ENCODE results near the gene SHOC1.
"Not testable (repeated sequence)": the region's sequence is repeated elsewhere in the genome, so short reads cannot be mapped to it uniquely, and the experiment has no call there.

The SHOC1 gene

DNA sequence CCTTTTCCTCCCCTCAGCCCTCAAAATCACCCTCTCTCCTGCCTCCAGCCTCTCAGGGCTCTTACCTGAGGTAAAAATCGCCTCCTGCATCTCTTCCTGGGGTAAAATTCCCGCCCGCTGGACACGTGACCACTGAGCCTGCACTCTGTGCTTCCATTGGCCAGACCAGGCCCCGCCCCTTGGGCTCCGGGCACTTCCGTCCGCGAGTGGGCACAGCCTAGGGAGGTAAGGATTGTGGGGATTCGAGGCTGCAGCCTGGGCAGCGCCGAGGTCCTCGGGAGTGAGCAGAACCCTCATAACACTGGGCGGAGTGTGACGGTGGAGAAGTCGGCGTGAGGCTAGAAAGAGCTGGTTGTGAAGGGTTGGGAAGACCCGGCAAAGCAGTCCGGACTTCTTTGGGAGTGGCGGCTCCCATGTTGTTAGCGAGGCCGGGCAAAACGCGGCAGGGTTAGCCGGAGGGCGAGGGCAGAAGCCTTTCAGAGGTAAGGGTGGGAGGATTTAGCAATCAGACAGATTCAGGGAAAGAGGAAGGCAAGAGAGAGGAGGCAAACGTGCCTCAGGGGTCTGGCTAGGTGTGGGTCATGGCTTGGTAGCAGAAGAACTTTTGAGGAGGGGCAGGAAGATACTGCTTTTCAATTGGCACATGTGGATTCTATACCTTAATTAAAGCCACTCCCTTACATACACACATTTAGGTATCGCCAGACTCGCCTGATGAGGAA is at the start of gene SHOC1:
Gene SHOC1, minus strand, starts transcription at position 103 of the 722 bp plus-strand sequence. CDS start 3,519 bp downstream, outside the sequence.
- DNase-seq (ENCODE audit: low read depth in 1 of 2, low spot score in 1 of 2), result no peak

DNA sequence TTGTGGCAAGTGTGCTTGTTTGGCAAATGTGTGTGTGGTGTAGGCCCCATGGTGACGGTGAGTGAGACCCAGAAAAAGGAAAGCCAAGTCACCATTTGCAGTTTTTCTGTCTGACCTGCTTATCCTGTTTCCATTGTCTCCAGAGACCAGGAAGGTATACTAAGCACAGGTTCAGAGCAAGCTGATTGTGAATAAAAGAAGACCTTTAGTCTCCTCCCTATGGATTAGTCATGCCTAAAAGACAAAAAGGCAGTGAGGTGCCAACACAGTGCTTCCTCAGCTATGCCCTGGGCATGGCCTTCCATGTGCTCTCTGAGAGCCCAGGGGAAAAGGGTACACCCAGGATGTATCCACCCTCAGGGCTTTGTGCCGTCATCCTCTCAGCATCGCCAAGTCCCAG is 49.2 kb upstream of the SHOC1 start:
- DNase-seq (ENCODE audit: low read depth in 1 of 2, low spot score in 1 of 2), result no peak

DNA sequence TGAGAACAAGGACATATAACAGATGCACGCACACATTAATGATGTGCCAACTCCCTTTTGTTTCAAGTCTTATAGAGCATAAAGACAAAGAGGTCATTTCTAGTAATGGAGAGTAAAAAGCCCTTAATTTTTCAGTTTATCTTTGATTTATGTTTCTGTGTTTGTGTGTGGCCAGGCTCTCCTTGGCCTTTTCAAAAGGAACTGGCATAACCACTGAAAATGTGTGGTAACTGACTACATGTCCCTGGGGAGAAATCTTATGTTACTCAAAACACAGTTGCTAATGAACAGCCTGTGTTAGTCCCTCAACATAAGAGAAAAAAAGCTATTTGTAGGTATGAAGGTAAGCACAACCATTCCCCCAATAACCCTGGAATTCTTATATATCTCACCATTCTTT is 47.6 kb upstream of the SHOC1 start:
- DNase-seq (ENCODE audit: low read depth in 1 of 2, low spot score in 1 of 2), result no peak

DNA sequence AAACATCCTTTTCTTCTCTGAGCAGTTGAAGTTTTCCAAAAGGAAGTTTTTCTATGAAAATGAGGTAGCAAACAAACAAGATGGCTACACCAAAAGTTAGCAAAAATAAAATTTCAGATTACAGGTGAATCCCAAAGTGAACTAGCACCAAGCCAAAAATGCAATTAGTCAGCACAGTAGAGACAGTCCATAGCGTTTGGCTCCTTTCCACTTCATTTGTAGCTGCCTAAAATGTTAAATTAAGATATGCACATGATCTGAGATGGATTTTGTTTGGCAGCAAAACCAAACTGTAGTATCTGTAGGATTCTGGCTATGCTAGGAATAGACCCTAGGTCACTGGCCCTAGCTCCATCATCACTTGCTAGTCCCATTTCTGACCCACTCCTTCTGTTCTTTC is 45.7 kb upstream of the SHOC1 start:
- DNase-seq (ENCODE audit: low read depth in 1 of 2, low spot score in 1 of 2), result no peak

DNA sequence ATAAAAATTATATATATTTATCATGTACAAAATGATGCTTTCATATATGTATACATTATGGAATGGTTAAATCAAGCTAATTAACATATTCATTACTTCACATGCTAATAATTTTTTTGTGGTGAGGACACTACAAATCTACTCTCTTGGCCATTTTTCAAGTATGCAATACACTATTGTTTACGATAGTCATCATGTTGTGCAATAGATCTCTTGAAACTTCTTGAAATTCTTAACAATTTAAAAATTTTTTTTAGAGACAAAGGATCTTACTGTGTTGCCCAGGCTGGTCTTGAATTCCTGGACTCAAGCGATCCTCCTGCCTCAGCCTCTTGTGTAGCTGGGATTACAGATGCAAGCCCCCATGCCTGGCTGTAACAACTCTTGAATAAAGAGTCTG is 45.2 kb upstream of the SHOC1 start:
- DNase-seq (ENCODE audit: low read depth in 1 of 2, low spot score in 1 of 2), result no peak

DNA sequence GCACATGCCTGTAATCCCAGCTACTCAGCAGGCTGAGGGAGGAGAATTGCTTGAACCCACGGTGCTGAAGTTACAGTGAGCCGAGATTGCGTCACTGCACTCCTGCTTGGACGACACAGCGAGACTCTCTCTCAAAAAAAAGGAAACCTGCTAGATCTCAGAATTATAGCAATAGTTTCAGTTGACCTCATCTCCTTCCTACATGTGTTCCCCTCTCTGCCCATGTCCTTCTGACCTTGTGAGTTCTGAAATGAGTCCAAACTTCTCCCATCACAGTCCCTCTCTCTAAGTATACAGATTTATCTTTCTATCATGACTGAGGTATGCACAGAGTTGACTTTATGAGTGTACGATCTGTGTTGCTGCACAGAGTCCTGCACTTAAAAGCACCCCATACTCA is 44.6 kb upstream of the SHOC1 start:
- no peak for DNase-seq (ENCODE audit: low read depth in 1 of 2, low spot score in 1 of 2)

DNA sequence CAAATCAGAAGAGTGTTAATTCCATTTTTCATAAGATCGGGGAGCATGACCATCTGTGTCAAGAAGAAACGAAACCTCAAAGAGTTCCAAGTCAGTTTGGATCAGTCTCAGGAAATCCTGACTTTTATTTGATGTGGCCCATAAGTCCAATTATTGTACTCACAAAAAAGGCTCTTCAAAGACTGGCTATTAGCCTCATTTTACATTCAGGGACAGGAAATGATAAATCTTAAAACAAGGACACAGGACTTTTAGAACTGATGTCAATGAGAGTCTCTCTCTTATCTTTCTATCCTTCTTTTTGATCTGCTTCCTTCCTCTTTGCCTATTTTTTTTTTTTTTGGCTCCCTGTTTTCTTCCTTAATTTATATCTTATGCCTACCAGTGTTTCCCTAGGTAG is 43.7 kb upstream of the SHOC1 start:
- no peak for DNase-seq (ENCODE audit: low read depth in 1 of 2, low spot score in 1 of 2)

DNA sequence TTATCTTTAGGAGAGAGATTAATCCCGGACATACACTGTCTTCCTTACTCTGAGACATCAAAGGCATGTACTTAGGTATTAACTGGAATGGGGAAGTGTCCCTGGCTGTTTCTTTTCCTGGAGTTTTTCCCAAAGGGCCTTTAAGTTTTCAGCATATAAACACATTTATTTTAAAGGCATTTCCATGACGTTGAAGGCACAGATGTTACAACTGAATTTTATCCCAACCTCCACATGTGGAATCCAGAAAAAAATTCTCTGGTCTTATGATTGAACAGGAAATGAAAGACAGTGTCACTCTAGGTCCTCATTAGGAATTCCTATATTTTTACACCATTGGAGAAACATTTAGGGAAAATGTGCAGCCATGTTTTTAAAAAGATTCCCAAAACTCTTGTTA is 41.6 kb upstream of the SHOC1 start:
- DNase-seq (ENCODE audit: low read depth in 1 of 2, low spot score in 1 of 2), result no peak

DNA sequence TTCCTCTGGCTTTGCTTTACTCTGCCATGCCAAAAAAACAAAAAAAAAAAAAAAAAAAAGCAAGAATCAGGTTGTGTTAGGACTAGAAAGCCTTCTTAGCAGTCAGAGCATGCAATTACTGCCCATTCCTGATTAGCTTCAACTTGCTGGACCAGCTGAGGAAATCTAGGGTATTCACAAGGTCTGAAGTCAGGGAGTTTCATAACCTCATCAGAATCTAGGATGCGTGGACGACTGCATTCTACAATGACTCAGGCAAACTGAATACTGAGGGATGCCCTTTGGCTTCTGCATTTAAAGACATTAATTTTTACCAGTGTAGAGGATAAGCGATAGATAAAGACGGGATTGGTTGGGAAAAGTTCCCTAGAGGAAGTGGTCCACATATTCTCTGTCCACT is 39.2 kb upstream of the SHOC1 start:
- no peak for DNase-seq (ENCODE audit: low read depth in 1 of 2, low spot score in 1 of 2)

DNA sequence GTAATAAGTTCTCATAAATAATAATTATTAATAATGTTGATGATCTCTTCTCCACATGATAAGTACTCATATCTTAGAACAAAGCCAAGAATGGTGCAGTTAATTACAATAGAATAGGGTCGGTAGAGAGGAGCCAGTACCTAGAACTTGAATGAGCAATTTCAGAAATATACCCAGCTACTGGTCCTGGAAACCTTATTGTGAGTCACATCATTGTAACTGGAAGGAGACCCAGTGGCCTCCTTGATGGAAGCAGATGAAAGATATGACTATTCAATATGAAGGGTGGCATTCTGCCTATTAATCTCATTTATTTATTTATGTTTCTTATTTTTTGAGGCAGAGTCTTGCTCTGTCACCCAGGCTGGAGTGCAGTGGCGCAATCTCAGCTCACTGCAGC is 37.7 kb upstream of the SHOC1 start:
- no peak for DNase-seq (ENCODE audit: low read depth in 1 of 2, low spot score in 1 of 2)

DNA sequence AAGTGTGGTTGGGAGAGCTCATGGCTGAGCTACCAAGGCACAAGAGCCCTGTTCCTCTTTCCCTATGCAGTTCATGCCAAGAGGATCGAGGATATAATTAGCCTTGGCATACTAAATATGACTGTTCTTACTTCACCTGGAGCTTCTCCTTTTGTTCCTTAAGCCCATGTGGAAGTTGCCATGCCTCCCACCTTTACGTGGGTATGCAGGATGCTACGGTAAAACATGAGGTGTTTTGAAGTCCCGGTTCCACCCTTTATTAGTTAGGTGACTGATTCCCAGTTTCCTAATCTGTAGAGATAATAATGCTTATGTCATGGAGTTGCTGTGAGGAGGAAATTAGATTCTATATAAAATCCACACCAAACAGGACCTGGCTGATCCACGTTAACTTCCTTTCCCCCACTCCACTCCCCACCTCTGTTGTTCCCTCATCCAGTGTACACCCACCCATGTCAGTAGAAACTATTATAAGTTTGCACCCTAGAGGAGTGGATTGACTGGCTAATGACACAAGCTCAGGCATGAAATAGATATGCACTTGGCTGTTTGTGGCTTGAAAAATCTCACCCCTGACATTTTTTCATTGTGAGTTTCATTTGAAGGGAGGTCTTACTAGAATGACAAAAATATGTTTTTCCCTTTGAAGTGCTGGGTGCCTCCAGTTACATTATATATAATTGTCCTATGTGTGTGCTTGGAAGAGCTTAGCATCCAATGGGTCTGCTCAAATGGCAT is 36.8 kb upstream of the SHOC1 start:
- DNase-seq (ENCODE audit: low read depth in 1 of 2, low spot score in 1 of 2), result no peak

DNA sequence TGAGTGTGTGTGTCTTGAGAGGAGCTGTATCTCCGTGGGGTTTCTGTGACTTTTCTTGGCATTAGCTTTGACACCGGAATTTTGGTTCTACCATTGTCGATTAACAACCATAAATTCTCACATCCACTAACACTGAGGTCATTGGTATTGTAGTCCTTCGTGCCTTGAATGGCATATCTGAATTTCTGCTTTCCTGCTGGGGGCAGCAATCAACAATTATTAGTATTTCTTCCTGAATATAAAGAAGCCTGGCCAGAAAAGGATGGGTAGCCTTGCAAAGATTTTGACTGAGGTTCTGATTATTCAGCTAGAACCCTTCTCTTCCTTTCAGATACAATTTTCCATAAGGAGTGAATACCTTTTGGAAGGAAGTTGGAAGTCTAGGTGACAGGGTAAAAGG is 33.5 kb upstream of the SHOC1 start:
- DNase-seq (ENCODE audit: low read depth in 1 of 2, low spot score in 1 of 2), result no peak

DNA sequence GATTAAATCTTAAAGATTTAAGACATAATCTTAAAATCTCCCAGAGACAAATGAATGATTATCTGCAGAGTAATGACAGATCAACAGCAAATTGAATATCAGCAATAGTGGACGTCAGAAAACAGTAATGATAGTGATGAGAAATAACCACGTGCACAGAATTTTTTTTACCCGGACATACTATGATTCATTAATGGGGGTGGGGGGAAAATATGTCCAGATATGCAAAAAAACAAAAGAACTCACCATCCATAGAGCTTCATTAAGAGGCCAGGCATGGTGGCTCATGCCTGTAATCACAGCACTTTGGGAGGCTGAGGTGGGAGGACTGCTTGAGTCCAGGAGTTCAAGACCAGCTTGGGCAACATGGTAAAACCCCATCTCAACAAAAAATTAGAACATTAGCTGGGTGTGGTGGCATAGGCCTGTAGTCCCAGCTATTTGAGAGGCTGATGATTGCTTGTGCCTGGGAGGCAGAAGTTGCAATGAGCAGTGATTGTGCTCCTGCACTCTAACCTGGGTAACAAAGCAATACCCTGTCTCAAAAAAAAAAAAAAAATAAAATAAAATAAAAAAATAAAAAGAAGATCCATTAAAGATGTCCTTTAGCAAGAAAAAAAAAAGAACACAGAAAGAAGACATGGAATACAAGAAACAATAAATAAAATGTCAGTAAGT is 30.9 kb upstream of the SHOC1 start:
- DNase-seq (ENCODE audit: low read depth in 1 of 2, low spot score in 1 of 2), result no peak

DNA sequence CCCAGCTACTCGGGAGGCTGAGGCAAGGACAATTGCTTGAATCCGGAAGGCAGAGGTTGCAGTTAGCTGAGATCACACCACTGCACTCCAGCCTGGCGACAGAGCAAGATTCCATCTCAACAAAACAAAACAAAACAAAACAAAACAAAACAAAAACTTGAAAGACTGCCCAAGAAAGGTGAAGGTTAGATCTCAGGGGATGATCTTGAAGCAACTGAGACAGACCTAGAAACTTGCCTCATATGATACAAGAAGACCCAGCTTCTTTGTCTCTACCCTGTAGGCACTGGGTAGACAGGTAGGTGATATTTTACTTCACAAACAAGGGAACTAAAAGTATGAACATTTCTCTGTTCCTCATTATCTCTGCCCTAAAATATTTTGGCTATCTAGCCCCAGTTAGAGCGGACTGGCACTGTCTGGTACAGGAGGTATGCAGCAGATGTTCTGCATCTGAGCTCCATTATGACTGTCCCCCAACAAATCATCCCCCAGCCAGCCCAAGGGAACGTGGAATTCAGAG is 26.3 kb upstream of the SHOC1 start:
- no peak for DNase-seq (ENCODE audit: low read depth in 1 of 2, low spot score in 1 of 2)

DNA sequence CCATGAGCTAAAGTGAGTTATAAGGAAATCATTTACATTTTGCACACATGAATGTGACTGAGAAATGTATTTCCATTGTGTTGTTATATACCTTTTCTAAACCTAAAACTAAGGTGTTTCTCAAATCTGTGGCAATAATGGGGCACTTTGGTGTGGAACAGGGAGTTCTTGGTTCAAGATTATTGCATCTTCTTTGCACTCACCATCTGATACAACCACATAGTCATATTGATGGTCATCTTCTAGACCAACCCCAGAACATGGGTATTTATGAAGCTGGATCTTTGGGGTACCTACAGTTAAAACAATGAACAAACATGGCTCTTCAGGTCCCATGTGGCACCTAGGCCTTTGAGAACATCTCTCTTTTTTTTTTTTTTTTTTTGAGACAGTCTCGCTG is 24.6 kb upstream of the SHOC1 start:
- no peak for DNase-seq (ENCODE audit: low read depth in 1 of 2, low spot score in 1 of 2)

DNA sequence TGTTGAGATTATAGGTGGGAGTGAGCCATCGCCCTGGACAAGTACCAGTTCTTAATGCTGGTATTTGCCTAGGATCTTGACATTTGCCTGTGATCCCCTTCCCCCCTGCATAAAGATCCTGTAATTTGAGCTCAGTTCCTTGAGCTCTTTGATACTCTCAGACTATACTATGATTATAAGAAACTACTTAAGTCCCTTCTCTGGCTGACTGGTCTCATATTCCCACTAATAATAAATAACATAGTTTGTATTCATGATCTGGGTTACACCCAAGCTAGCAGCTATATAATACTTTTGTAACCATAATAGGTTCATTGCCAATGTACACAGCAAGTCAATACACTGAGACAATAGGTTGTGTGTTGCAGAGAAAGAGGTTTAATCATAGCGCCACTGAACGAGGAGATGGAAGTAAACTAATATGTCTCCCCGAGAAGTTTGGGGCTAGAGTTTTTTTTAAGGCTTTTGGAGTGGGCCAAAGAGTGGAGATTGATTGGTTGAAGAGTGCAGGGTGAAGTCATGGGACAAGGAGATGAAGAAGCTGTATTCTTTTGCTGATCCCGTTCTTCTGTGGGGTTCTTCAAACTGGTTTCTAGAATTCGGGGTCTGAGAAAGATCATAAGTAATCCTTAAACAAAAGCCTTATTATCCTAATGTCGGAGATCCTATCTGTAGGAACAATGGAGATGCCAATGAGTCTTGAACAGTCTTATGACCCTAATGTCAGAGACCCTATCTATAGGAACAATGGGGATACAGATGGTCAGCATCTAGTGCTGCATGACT is 20.7 kb upstream of the SHOC1 start:
- no peak for DNase-seq (ENCODE audit: low read depth in 1 of 2, low spot score in 1 of 2)

DNA sequence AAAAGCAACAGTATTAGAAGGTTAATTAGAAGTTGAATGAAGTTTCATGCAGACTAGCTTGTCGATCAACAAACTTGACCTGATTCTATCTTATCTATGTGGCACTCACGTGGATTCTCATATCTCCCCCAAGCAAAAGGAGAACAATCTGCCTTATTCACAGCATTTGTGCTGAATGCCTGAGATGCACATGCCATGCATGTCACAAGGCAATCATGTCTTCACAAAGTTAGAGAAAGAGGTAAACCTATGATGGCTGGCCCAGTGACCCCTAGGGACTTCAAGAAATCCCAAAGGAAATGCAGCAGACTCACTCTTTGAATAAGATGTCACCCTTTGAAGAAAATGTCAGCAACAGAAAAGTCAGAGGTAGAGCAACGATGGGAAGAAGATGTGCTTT is 17.6 kb upstream of the SHOC1 start:
- DNase-seq (ENCODE audit: low read depth in 1 of 2, low spot score in 1 of 2), result no peak

DNA sequence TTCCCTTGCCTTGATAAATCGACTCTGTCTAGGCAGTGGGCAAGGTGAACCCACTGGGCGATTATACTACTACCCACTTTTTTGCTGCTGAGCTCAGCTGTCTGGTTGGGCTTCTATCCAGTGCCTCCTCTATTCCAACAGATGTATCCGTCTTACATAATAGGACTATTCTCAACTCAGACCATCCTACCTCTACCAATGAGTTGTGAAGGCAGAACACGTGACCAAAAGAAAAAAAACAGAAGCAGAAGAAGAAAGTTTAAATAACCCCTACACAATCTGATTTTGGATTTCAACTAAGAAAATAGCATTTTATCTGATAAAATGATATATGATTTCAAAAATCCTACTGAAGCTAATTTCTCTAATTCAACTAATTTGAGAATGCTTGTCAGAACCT is 16.2 kb upstream of the SHOC1 start:
- no peak for DNase-seq (ENCODE audit: low read depth in 1 of 2, low spot score in 1 of 2)

DNA sequence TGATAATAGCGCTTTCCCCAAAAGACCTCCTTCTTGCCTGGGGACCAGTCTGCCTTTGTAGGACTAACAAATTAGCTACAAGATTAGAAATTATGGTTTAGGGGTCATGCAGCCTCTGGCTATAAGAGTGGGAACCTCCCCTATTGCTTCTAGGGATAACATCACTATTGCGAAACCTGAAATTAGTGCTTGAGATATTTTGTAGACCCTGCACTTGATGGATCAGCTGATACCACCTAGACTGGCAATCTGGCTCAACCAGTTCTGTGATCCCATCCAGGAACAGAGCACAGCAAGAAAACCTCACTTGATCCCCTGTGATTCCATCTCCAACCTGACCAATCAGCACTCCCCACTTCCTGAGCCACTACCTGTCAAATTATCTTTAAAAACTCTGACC is 15.7 kb upstream of the SHOC1 start:
- not testable (repeated sequence) for DNase-seq (ENCODE audit: low read depth in 1 of 2, low spot score in 1 of 2)

DNA sequence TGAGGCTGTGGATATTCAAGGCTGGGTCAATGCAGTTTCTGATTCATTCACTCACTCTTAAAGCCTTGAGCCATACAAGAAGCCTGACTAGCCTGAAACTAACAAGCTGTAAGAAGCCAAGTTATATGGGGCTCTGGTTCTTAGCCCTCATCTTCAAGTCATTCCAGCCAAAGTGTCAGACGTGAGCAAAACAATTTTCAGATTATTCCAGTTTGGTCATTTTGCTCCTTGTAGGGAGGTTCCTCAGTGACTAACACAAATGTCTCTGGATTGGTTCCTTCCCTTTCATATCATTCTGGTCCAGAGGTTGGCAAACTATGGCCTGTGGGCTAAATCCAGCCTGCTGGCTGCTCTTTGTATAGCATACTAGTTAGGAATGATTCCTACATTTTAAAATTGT is 12.5 kb upstream of the SHOC1 start:
- no peak for DNase-seq (ENCODE audit: low read depth in 1 of 2, low spot score in 1 of 2)

DNA sequence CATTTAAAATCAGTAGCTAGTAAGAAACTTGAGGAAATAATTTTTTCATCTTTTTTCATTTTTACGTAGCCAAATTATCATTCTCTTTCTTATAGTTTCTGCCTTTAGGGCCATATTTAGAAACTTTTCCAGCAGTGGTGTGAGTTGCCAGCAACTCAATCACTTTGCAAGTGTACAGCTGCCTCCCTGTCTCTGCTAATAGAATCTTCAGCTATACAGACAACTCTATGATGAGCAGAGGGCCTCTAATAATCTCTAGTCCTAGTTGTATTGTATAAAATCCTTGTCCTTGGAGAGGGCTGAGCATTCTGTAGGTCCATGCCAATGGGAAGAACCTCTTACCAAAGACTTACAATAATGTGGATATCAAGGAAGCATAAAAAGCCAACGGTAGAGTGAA is 11.5 kb upstream of the SHOC1 start:
- DNase-seq (ENCODE audit: low read depth in 1 of 2, low spot score in 1 of 2), result no peak
